Fibroblast of skin of right quadriceps (primary cell): ENCODE data around the gene CNTN4.

ENCODE experiments used
- DNase-seq: peaks from one replicate; pipeline ENCODE4 v3.0.0-alpha.2; 2013

Gene CNTN4

DNA sequence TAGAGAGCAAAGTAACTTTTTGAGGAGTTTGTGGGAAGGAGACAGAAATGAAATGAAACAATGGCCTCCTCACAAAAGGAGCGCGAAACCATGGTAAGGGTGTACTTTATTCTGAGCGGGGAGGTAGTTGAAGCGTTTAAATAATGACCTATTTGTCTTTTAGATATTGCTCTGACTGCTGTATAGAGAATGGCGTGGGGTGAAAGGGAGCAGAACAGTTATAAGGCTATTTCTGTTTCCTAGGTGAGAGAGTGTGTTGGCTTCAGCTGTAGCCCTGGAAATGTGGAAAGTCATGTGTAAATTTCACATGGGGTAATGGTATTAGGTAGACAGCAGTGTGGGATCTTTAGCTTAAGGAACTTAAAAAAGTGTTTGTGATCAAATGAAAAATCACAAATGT is 54.9 kb downstream of the CNTN4 start:
- DNase-seq, result no peak

DNA sequence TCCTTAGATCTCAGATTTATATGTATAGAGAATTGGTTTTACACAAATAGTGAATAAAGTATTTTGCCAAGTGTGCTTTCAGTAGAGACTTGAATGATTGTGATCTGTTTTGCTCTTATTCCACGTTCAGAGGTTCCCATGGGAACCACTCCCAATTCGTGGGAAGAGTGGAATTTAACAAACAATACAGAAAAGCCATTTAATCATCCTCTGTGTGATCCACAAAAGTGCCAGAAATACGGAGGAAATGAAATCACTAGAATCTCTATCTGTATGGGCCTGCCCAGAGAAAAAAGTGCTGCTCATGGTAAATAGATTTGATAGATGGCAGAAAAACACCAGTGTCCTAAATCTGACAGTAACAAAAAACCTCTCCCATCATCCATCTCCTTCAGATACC is 56.0 kb downstream of the CNTN4 start:
- DNase-seq, result peak; percentile 7

DNA sequence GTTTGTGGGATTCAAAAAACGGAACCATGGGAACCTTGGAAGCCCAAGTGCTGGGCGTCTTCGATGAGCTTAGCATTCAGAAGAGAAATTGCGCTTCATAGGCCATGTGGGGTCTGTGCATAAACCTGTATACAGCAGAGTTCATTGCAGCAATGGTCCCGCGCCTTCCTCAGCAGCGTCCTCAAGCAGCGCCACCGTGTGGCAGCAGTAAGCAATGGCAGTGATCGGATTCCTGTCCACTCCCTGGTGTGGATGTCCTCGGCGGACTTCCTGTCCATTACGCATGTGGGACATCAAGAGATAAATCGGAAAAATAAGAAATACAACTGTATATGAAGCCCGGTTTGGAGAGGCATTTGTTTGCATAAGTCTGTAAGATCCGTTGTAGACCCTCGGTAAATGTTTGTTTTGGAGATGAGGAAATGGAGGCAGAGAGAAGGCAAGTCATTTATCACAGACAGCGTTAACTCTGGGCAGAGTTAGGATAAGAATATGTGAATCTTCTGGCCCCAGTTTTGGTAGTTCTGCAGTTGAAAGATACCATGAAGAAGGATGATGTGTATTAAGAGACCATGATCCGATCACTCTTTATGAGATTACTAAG is 57.7 kb downstream of the CNTN4 start:
- peak; percentile 9 for DNase-seq

DNA sequence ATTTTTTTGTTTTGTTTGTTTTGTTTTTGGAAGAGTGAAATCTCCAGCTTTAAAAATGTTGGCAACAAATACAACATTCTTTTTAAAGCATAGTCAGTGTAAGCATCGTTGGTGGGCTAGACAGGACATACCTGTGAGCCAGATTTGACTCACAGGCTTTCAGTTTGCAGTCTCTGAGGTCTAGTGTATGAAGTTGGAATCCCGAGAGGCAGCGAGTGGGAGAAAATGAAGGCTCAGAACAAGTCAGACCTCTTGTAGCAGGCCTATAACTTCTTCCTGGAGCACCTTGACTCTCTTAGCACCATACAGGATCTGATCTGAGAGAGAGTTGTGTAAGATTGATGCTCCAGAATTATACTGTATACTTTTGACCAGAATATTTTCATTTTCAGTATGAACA is 60.2 kb downstream of the CNTN4 start:
- no peak for DNase-seq

DNA sequence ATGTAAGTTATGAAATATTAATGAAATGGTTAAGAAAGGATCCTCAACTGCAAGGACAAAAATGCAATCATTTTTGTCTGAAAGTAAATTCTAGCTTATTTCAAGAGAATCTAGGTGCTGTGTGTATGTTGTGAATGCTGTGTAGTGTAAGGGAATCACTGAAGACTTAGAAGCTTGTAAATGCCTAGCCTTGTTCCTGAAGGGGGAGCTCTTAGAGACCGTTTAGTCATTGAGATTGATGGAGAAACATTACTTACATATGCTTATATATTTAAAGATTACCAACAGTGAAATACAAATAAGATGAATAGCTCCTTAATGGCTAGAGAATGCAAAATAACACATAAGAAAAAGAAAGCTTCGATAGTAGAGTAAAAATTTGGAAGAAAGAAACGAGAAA is 67.9 kb downstream of the CNTN4 start:
- no peak for DNase-seq

DNA sequence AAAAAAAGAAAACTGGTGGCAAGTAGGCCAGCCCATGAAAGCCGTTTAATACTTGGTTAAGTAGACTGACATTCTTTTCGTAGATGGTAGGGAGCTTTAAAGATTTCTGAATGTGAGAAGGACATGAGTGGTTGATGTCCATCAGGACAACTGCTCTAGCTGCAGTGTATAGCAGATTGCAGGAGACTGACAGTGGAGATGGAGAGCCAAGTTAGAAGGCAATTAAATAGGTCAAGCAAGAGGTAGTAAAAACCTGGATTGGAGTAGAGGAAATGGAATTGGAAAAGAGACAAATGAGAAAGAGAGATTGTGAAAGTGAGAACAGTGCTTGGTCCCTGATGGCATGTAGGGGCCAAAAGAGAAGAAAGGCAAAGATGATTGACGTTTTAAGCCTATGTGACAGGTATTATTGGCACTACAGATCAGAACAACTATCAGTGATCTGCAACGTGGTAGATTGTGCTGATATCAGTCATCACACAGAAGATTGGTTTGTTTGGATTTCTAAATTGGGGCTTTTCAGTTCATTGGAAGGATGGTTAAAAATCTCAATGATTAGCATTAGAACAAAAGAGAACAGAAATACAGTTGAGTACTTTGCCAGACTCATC is 74.0 kb downstream of the CNTN4 start:
- DNase-seq, result no peak

DNA sequence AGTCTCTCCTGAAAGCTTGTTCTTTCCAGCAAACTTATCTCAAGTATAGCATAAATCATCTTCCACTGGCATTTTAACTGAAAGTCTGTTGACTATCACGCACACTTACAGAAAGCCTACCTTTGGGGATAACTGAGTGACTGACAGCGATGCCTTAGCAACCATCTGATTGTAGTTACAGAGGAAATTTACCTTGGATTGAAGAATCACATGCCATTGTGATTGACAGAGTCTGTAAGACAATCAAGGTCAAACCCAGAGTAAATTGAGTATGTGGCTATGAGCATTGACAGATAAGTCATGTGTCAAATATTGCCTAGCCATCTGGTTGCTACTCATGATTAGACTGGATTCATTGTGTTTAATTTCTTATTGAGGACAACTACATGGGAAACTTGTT is 82.0 kb downstream of the CNTN4 start:
- DNase-seq, result no peak

DNA sequence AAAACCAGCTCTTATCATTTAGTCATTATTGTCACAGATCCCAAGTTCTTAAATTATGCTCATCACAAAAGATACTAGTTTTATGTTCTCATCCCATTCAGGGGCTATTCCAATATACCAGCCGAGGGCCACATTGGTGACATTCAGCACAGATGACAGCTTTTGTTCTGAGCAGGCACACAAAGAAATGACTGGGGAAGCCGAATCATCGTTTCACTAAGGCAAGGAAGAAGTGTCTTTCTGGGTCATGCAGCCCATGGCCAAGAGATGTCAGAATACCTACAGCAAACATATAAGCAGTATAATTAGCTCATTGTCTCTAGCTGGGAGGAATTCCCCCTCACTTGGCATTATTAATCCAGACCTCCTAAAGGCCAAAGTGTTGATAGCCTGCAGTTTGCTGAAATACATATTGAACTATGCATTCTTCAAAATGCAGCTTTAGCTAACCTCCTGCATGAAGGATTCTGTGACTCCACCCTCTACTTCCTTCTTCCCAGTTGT is 100.2 kb downstream of the CNTN4 start:
- no peak for DNase-seq

DNA sequence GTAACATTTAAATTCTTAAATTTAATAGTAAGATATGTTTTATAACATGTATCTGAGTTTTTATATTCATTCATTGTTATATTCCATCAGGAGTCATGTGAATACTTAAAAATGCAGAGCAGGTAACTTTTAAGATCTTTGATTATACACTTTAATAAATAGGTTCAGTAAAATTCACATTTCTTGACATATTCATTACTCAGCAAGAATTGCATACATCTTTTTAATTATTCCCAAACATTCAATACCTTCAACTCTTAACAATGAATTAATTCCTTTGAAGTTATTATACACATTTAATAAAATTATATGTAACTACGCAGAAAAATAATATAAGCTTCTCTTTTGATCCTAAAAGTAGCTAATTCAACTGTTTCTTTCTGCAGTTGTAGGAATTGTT is 105.4 kb downstream of the CNTN4 start:
- DNase-seq, result no peak

DNA sequence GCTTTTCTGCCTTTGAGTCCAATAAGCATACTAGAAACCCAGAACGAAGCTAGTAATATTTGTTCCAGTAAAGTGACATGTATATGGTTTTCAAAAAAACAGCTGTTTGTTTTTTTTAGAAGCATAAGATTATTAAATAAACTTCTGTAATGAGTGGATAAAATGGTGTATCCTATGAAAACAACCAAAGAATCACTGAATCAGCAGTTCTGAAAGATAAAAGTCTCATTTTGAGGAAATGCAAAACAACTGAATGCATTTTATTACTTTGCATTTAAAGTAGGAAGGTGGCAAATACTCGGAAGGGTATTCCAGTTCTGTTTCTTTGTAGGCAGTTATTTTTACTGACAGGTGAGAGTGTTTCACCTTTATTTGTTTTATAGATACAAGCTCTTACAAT is 107.0 kb downstream of the CNTN4 start:
- no peak for DNase-seq

DNA sequence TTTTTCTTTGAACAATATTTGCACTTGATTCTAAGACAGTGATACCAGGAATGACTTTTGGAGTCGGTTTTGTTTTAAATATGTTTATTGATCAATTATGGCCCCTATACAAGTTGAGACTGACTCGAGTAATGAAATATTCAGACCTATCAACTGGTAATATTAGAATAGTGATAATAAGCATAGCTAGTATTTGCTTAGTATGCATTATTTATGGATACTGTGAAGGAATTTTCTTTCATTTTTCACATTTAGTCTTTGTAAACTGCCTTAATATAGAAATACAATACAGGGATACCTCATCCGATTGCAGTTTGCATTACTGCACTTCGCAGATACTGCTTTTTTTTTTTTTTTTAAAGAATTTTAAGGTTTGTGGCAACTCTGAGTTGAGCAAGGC is 107.9 kb downstream of the CNTN4 start:
- no peak for DNase-seq

DNA sequence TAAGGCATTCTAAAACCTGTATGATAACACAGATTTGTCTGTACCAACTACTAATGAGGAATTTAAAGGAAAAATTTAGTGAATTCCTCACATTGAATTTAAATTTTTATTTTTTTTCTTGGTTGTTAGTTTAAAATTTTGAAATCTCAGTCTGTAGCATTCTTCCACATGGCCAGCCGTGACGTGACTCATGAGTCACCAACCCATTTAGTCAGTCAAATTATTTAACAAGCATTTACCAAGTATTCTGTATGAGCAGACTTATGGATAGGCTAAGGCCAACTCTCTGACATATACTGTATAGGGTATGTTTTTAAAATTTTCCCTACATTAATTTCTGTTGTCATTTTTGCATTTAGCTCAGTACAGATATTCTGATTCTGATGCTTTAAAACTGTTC is 112.9 kb downstream of the CNTN4 start:
- DNase-seq, result peak; percentile 13

DNA sequence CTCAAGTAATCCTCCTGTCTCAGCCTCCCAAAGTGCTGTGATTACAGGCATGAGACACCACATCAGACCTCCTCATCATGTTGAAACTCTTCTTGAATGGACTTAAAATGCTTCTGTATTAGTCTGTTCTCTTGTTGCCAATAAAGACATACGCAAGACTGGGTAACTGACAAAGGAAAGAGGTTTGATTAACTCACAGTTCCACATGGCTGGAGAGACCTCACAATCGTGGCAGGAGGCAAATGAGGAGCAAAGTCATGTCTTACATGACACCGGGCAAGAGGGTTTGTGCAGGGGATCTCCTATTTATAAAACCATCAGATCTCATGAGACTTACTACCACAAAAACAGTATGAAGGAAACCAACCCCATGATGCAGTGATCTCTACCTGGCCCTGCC is 113.5 kb downstream of the CNTN4 start:
- DNase-seq, result no peak

DNA sequence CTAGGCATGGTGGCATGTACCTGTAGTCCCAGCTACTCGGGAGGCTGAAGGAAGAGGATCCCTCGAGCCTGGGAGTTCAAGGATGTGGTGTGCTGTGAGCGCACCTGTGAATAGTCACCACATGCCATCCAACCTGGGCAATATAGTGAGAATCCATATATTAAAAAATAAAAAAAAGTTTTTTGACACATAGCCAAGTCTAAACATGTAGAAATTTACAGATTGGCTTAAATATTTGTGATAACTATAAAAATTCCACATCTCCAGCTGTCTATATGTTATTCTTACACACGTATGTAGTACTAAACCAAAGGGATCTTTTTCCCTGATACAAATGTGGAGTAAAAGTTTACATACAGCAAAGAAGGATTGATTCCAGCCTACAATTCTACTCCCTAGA is 119.7 kb downstream of the CNTN4 start:
- DNase-seq, result no peak

DNA sequence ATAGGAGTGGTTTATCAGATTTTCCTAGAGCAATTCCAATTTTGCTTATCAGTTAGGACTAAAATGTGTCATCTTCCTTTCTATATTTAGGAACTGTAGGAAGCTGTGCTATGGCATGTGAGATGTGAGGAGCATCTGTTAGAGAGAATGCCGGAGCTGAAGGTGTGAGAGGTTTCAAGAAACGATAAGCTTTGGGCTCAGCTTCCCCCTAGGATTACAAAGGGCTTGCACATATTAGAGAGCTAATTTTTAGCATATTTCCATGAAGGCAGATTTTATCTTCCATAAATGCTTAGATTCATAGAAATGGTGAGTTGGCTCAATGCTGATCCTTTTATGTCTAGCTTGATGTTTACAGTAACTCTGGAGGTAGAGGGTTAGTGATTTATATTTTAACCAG is 120.2 kb downstream of the CNTN4 start:
- DNase-seq, result no peak

DNA sequence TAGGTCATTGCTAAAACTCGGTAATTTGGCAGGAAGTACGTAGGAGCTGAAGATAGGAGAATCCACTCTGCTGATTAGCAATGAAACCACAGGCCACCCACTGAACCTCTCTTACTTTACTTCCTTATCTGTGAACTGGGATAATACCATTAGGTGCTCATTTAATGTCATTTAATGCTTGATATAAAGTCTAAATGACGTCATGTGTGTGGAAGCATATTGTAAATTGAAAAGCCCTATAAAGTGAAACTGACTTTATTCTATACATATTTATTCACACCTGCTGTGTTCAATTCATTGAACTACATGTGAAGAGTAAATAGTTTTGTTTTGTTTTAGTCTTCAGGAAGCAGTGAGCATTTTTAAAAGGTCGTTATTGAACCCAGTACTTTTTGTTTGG is 137.5 kb downstream of the CNTN4 start:
- no peak for DNase-seq

DNA sequence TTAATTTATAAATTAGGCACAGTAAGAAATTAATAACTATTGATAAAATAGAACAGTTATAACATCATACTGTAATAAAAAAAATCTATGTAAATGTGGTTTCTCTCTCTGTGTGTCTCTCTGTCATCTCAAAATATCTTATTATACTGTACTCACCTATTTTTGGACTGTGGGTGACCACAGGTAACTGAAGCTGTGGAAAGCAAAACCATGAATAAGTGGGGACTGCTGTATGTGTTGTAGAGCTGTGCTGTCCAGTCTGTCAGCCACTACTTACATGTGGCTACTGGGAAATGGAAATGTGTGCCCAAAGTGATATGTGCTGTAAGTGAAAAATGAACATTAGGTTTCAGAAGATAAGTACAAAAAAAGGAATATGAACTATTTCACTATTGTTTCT is 145.5 kb downstream of the CNTN4 start:
- DNase-seq, result no peak

DNA sequence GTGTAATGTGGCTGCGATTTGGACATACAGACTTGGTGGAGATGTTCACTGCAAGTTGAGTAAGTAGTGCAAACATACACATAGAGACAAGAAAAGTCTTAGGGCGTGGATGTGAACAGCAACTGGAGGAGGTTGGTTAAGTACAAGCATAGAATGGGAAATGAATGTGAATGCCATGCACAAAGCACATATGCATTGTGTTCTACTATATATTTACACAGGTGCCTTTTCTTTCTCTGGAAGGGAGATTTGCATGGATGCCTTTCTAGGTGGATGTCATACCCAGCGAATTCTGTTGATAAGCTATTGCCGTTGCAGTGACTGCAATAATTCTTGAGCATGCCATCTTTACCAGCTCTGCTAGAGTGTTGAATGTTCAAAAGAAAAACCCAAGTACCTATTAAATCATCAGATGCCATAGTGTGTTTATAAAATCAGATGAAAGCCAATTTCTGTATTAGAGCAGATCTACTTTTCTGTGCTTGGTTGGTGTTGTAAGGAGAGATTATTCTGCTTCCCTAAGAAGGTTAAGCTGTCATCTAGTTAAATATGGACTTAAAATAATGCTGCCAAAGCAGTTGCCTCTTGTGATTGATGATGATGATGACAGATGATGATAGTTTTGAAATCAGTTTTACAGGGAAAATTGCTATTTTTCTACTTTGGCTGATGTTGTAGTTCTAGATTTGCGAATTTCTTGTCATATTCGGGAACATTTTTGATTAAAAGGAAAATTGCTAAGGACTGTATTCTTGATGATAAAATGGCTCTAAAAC is 148.4 kb downstream of the CNTN4 start:
- DNase-seq, result no peak

DNA sequence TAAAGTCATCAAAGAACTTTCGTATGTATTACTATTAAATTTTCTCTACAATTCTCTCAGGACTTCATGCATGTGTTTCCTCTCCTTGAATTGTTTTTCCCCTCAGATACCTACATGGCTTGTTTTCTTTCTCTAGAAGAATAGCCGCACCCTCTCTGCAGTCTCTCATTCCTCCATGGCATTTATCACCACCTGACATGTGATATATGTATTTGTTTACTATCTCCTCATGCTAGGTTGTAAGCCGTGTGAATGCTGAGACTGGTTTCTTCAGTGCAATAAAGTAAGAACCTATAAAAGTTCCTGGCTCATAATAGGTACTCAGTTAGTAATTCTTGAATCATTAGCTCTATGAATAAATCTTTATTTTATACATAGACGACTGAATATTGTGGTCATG is 149.2 kb downstream of the CNTN4 start:
- DNase-seq, result no peak

DNA sequence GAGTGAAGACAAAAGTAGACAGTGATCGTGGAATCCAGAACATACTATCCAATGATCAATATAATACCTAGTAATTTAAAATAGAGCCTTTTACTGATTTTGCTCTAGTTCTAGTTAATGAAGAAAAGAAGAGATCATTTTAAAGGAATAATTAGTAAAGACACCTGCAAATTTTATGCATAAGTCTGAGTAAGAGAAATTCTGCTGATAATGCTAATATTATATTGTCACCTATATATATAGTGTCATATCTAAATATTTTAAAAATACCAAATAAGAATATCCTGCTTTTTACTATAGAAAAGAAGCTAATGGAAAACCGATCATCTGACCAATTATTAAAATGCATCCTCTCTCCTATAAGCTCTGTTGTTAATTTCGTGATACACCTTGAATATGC is 152.1 kb downstream of the CNTN4 start:
- DNase-seq, result no peak

DNA sequence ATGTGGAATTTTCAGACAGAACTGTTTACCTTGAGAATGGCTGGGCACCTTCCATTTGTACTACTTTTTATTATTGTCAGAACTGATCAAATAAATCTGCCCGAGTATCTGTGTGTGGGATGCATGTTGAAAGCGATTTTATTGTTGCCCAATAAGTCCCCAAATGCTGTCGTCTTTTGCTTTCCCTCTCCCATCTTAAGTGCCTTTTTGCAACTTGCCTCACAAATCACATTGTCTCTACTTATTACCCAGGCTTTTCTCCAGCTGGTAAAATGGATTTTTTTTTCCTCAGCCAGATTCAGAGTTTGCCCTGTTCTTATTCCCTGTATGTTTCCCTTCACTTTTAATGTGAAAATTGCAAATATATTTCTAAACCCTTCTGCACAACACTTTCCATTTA is 163.1 kb downstream of the CNTN4 start:
- DNase-seq, result no peak

DNA sequence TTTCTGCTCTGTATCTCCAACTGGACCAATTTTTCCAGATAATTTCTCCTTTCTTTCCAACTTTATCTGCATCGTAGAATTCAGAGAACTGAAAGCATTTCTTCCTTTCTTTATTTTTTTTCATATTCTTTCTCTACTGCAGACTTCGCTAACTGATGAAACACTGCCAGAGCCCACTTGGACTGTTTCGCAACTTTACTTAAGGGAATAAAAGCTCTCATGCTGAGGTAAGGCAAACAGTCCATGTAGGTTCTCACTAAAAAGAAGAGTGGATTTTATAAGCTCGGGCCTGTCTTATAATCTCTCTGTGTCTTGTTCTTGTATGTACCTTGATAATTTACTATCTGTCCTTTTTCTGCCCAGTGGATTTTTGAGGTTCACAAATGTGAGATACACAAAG is 163.5 kb downstream of the CNTN4 start:
- DNase-seq, result no peak

DNA sequence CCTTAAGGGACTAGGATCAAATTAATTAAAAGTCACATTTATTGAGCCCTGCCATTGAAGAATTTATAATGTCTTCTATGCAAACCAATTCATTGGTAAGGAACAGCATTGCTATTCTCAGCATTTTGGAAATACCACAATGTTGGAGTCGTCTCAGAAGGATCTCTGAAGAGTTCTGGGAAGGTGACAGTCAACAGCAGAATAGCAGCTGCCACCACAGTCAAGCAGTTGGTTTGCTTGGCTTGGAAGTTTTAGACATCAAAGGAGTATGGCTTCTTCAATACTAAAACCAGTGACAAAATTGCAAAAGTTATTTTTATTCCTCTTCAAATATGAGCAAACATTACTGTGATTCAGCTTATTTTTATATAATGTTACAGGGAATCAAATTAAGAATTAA is 167.9 kb downstream of the CNTN4 start:
- DNase-seq, result no peak

DNA sequence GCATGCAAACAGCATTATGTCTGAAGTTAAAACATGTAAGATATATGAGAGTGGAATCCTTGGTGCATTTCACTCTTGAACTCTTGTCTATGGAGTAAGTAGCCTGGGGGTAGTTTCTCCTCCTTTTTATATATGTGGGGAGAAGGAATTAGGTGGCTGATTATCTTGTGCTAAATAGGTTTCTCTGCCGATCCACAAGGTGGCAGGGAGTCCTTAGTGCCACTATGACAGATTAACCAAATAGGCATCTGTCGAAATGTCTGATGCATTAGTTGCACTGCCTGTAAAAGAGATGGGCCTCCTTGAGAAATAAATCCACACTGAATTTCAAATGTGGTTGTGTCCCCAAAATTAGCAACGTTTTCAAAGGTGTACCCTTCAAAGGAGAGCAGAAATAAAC is 170.1 kb downstream of the CNTN4 start:
- DNase-seq, result no peak

DNA sequence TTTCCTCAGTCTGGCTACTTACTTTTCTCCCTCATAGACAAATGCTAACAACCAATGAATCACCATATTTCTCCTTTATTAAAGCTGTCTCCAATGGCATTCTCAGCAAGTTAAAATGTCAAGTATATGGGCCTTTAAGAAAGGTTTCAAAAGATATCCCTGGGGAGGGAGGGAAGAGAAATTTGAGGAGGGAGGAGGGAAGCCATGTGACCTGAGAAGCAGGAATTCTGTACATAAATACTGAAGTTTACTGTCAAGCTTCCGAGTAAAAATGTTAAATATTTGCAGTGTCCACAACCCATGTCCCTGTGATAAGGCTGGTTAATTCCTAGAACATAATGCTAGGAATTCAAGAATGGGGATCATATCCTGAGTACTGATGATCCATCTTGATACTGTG is 175.9 kb downstream of the CNTN4 start:
- DNase-seq, result peak; percentile 11
